SK-N-SH (cell line): ENCODE measurements around the gene MAPT. TPM values are rescaled to one million over a fixed set of nuclear protein-coding genes. Genes with fewer than 3 reads are reported as not detected.

Experiments used
- CTCF ChIA-PET: fragments of 300-600, 350-600 bp; formaldehyde crosslinking; extraction: SDS; loops from one replicate; lab custom pipeline; 2021; lab: Yijun Ruan, JAX
- POLR2A ChIA-PET: fragments of 350-600 bp; sonication (Branson Sonifier 250); formaldehyde crosslinking; extraction: SDS; loops from one replicate; lab custom pipeline; 2020; ENCODE audit warnings: antibody characterized with exemption, inconsistent platforms; lab: Yijun Ruan, JAX
- DNase-seq: peaks from one replicate; pipeline ENCODE4 v3.0.0; 2012
- H2AFZ ChIP-seq: fragments of 200-600 bp; sonication (generic); 2 replicates; pipeline ENCODE4 v1.8.1; 2016; ENCODE audit warnings: antibody characterized with exemption, mild to moderate bottlenecking, low read depth
- H3F3A ChIP-seq: fragments of 200-600 bp; sonication (generic); replicated peaks from 2 replicates; pipeline ENCODE3; 2016; ENCODE audit warnings: antibody characterized with exemption, mild to moderate bottlenecking; ENCODE audit not compliant: insufficient read depth
- H3K27ac ChIP-seq, 2 experiments: fragments of 200-500 bp in 1 of 2; fragments of 200-600 bp in 1 of 2; sonication (Bioruptor generic) in 1 of 2; sonication (generic), shearing (Covaris generic) in 1 of 2; 2 replicates each; pipeline versions ENCODE4 v1.5.1 to v1.6.1; 2014 to 2016; ENCODE audit warnings: low read depth in 2 of 2, inconsistent platforms in 1 of 2, low read length in 1 of 2, mild to moderate bottlenecking in 1 of 2, mixed read lengths in 1 of 2
- H3K27me3 ChIP-seq: fragments of 200-600 bp; sonication (generic), shearing (Covaris generic); 2 replicates; pipeline ENCODE4 v1.6.1; 2016; ENCODE audit warnings: mixed run types; ENCODE audit not compliant: insufficient read depth
- H3K36me3 ChIP-seq, 2 experiments: fragments of 200-500 bp in 1 of 2; fragments of 200-600 bp in 1 of 2; sonication (Bioruptor generic) in 1 of 2; sonication (generic) in 1 of 2; replicated peaks in 1 of 2; 2 replicates each; pipeline versions ENCODE3 to v1.5.1; 2014 to 2016; ENCODE audit warnings: low read length in 1 of 2, mild to moderate bottlenecking in 1 of 2; ENCODE audit not compliant: insufficient read depth in 2 of 2, control insufficient read depth in 1 of 2
- H3K4me1 ChIP-seq, 2 experiments: fragments of 200-500 bp in 1 of 2; fragments of 200-600 bp in 1 of 2; sonication (Bioruptor generic) in 1 of 2; sonication (generic), shearing (Covaris generic) in 1 of 2; 2 replicates each; pipeline versions ENCODE4 v1.5.1 to v1.6.1; 2014 to 2016; ENCODE audit warnings: low read depth in 1 of 2, low read length in 1 of 2, mixed run types in 1 of 2; ENCODE audit not compliant: insufficient read depth in 2 of 2, control insufficient read depth in 1 of 2
- H3K4me2 ChIP-seq: fragments of 200-600 bp; sonication (generic), shearing (Covaris generic); 2 replicates; pipeline ENCODE4 v1.6.1; 2017; ENCODE audit warnings: mixed run types
- H3K4me3 ChIP-seq, 2 experiments: fragments of 200-500 bp in 1 of 2; fragments of 200-600 bp in 1 of 2; sonication (Bioruptor generic) in 1 of 2; sonication (generic), shearing (Covaris generic) in 1 of 2; 2 replicates each; pipeline versions ENCODE4 v1.5.1 to v1.8.1; 2014 to 2016; ENCODE audit warnings: low read depth in 2 of 2, inconsistent platforms in 1 of 2, low read length in 1 of 2, mild to moderate bottlenecking in 1 of 2, mixed read lengths in 1 of 2, moderate library complexity in 1 of 2
- H3K79me2 ChIP-seq: fragments of 200-600 bp; sonication (generic); 2 replicates; pipeline ENCODE4 v1.8.1; 2017; ENCODE audit warnings: mild to moderate bottlenecking; ENCODE audit not compliant: insufficient read depth
- H3K9ac ChIP-seq: fragments of 200-600 bp; sonication (generic); 2 replicates; pipeline ENCODE4 v1.6.1; 2017; ENCODE audit warnings: mixed run types
- H3K9me2 ChIP-seq: fragments of 200-600 bp; sonication (generic); 2 replicates; pipeline ENCODE4 v1.6.1; 2017; ENCODE audit warnings: mixed run types
- H3K9me3 ChIP-seq: fragments of 200-600 bp; sonication (generic); 2 replicates; pipeline ENCODE4 v1.6.1; 2017; ENCODE audit warnings: mixed run types, mild to moderate bottlenecking, moderate library complexity
- H4K20me1 ChIP-seq: fragments of 200-600 bp; sonication (generic); 2 replicates; pipeline ENCODE4 v1.6.1; 2017; ENCODE audit warnings: mild to moderate bottlenecking, mixed run types; ENCODE audit not compliant: insufficient read depth
- CHD2 ChIP-seq: fragments of 150-350 bp; IDR thresholded peaks from 2 replicates; pipeline ENCODE4 v1.6.1; 2018; ENCODE audit warnings: low read length; ENCODE audit not compliant: partially characterized antibody
- EZH2phosphoT487 ChIP-seq: fragments of 200-600 bp; sonication (generic); IDR thresholded peaks from 2 replicates; pipeline ENCODE4 v1.6.1; 2017; ENCODE audit warnings: low read depth, mixed run types, mild to moderate bottlenecking, antibody characterized with exemption, moderate library complexity, borderline replicate concordance
- FOXJ3 ChIP-seq: sonication (generic); formaldehyde crosslinking; IDR thresholded peaks from 2 replicates; pipeline ENCODE4 v1.5.1; 2020; ENCODE audit warnings: mild to moderate bottlenecking, missing genetic modification reagents
- GABPA ChIP-seq: IDR thresholded peaks from 2 replicates; pipeline ENCODE4 v1.4.0; 2012; ENCODE audit warnings: low read depth, mild to moderate bottlenecking
- GATA2 ChIP-seq: sonication (generic); formaldehyde crosslinking; IDR thresholded peaks from 2 replicates; pipeline ENCODE4 v1.5.0; 2020; ENCODE audit warnings: mild to moderate bottlenecking, missing genetic modification reagents
- MXI1 ChIP-seq: IDR thresholded peaks from 2 replicates; pipeline ENCODE4 v1.6.1; 2012; ENCODE audit warnings: mild to moderate bottlenecking, low read depth, low read length, improper control_type of control experiment
- NFIC ChIP-seq: IDR thresholded peaks from 2 replicates; pipeline ENCODE4 v1.4.0; 2012; ENCODE audit warnings: borderline replicate concordance
- POLR2AphosphoS5 ChIP-seq: IDR thresholded peaks from 2 replicates; pipeline ENCODE4 v1.6.1; 2012; ENCODE audit warnings: low read depth, low read length
- RCOR1 ChIP-seq: fragments of 150-350 bp; IDR thresholded peaks from 2 replicates; pipeline ENCODE4 v1.6.1; 2017; ENCODE audit warnings: antibody characterized with exemption, low read length
- RXRA ChIP-seq: IDR thresholded peaks from 2 replicates; pipeline ENCODE4 v1.4.0; 2012; ENCODE audit warnings: low read depth, mild to moderate bottlenecking, borderline replicate concordance
- SIN3A ChIP-seq: IDR thresholded peaks from 2 replicates; pipeline ENCODE4 v1.6.1; 2012; ENCODE audit warnings: low read depth, mild to moderate bottlenecking, low read length, moderate library complexity, borderline replicate concordance
- SMC3 ChIP-seq: IDR thresholded peaks from 2 replicates; pipeline ENCODE4 v1.6.1; 2012; ENCODE audit warnings: low read depth, low read length, improper control_type of control experiment
- TAF1 ChIP-seq: IDR thresholded peaks from 2 replicates; pipeline ENCODE4 v1.6.1; 2012; ENCODE audit warnings: low read depth, mild to moderate bottlenecking, low read length, moderate library complexity, borderline replicate concordance
- TCF12 ChIP-seq: IDR thresholded peaks from 2 replicates; pipeline ENCODE4 v1.4.0; 2012
- TEAD4 ChIP-seq: IDR thresholded peaks from 2 replicates; pipeline ENCODE4 v1.4.0; 2012; ENCODE audit warnings: mild to moderate bottlenecking, borderline replicate concordance; ENCODE audit not compliant: insufficient read depth
- YY1 ChIP-seq: IDR thresholded peaks from 2 replicates; pipeline ENCODE4 v1.4.0; 2012; ENCODE audit warnings: low read depth, mild to moderate bottlenecking
- WGBS: methylation state at CpG from one replicate; pipeline ENCODE4 v1.1.6; 2017; ENCODE audit warnings: low lambda C conversion rate; 5-methylcytosine and 5-hydroxymethylcytosine counted together
- polyA plus RNA-seq, 3 experiments: library from polyadenylated mRNA; depleted of rRNA; stranded (reverse); fragments of >200 nt; gene quantifications; 2 replicates each; pipeline ENCODE4 v1.2.3, GENCODE V29; 2012
- TF ChIP-seq, protein P1 (sequence below): IDR thresholded peaks from 2 replicates; pipeline ENCODE4 v1.4.0; 2012; ENCODE audit warnings: low read depth, borderline replicate concordance
- TF ChIP-seq, protein P2 (sequence below): IDR thresholded peaks from 2 replicates; pipeline ENCODE4 v1.4.0; 2012; ENCODE audit warnings: low read depth, borderline replicate concordance
- TF ChIP-seq, protein P3 (sequence below): fragments of 150-350 bp; IDR thresholded peaks from 2 replicates; pipeline ENCODE4 v1.6.1; 2016; ENCODE audit warnings: mild to moderate bottlenecking, low read depth, low read length
- TF ChIP-seq, protein P4 (sequence below): IDR thresholded peaks from 2 replicates; pipeline ENCODE4 v1.6.1; 2012; ENCODE audit warnings: mild to moderate bottlenecking, low read depth, low read length, moderate library complexity

Gene MAPT
- polyA plus RNA-seq, 1 of the 3 experiments (the other 2 are of a cell fraction), result 0.74 TPM

- CTCF ChIA-PET, result interaction anchor here (1.1 to 17.2 kb wide), 2 partner anchors 16 to 208 kb away, joined by 3 to 327 read pairs; no protein-coding TSS in a partner anchor
- 46% methylated on average over 5 of the region's 5 CpGs for WGBS
- H3K9me2 ChIP-seq, result no peaks in the 10 kb centered on the region
Observed at GRCh38 chr17:45847747-45848146, 46.6 kb upstream of the MAPT start.

More at GRCh38 chr17:45847747-45848146, 46.6 kb upstream of the MAPT start:
- no peak overlapping the region for H3K4me3 ChIP-seq
- no peaks in the 10 kb centered on the region for H3K36me3 ChIP-seq
- peaks cover 12% of the 10 kb centered on the region for H3K27me3 ChIP-seq
- H3K9ac ChIP-seq, result no peak overlapping the region
- no peaks in the 10 kb centered on the region for H4K20me1 ChIP-seq
- H2AFZ ChIP-seq, result no peak overlapping the region
- POLR2A ChIA-PET, result no interaction called here
- no peak overlapping the region for H3K27ac ChIP-seq
- H3K4me1 ChIP-seq, result peaks cover 0 to 15% of the 10 kb centered on the region in 2 experiments; a peak in 1 of 4 replicates
- TF ChIP-seq RCOR1 (no peak), TAF1 (no peak), TCF12 (no peak), GATA2 (CRISPR knock-in tag) (no peak), POLR2AphosphoS5 (no peak), RXRA (no peak), YY1 (no peak), NFIC (no peak), GABPA (no peak), TEAD4 (no peak), SMC3 (no peak), EZH2phosphoT487 (no peak), MXI1 (no peak), FOXJ3 (CRISPR knock-in tag) (no peak), SIN3A (no peak), CHD2 (no peak)
- TF ChIP-seq, protein P1, sequence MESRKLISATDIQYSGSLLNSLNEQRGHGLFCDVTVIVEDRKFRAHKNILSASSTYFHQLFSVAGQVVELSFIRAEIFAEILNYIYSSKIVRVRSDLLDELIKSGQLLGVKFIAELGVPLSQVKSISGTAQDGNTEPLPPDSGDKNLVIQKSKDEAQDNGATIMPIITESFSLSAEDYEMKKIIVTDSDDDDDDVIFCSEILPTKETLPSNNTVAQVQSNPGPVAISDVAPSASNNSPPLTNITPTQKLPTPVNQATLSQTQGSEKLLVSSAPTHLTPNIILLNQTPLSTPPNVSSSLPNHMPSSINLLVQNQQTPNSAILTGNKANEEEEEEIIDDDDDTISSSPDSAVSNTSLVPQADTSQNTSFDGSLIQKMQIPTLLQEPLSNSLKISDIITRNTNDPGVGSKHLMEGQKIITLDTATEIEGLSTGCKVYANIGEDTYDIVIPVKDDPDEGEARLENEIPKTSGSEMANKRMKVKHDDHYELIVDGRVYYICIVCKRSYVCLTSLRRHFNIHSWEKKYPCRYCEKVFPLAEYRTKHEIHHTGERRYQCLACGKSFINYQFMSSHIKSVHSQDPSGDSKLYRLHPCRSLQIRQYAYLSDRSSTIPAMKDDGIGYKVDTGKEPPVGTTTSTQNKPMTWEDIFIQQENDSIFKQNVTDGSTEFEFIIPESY, result no peak
- TF ChIP-seq, protein P2, sequence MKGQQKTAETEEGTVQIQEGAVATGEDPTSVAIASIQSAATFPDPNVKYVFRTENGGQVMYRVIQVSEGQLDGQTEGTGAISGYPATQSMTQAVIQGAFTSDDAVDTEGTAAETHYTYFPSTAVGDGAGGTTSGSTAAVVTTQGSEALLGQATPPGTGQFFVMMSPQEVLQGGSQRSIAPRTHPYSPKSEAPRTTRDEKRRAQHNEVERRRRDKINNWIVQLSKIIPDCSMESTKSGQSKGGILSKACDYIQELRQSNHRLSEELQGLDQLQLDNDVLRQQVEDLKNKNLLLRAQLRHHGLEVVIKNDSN, result no peak
- TF ChIP-seq, protein P3, sequence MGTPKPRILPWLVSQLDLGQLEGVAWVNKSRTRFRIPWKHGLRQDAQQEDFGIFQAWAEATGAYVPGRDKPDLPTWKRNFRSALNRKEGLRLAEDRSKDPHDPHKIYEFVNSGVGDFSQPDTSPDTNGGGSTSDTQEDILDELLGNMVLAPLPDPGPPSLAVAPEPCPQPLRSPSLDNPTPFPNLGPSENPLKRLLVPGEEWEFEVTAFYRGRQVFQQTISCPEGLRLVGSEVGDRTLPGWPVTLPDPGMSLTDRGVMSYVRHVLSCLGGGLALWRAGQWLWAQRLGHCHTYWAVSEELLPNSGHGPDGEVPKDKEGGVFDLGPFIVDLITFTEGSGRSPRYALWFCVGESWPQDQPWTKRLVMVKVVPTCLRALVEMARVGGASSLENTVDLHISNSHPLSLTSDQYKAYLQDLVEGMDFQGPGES, result no peak
- TF ChIP-seq, protein P4, sequence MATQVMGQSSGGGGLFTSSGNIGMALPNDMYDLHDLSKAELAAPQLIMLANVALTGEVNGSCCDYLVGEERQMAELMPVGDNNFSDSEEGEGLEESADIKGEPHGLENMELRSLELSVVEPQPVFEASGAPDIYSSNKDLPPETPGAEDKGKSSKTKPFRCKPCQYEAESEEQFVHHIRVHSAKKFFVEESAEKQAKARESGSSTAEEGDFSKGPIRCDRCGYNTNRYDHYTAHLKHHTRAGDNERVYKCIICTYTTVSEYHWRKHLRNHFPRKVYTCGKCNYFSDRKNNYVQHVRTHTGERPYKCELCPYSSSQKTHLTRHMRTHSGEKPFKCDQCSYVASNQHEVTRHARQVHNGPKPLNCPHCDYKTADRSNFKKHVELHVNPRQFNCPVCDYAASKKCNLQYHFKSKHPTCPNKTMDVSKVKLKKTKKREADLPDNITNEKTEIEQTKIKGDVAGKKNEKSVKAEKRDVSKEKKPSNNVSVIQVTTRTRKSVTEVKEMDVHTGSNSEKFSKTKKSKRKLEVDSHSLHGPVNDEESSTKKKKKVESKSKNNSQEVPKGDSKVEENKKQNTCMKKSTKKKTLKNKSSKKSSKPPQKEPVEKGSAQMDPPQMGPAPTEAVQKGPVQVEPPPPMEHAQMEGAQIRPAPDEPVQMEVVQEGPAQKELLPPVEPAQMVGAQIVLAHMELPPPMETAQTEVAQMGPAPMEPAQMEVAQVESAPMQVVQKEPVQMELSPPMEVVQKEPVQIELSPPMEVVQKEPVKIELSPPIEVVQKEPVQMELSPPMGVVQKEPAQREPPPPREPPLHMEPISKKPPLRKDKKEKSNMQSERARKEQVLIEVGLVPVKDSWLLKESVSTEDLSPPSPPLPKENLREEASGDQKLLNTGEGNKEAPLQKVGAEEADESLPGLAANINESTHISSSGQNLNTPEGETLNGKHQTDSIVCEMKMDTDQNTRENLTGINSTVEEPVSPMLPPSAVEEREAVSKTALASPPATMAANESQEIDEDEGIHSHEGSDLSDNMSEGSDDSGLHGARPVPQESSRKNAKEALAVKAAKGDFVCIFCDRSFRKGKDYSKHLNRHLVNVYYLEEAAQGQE, result no peak
- no peaks in the 10 kb centered on the region for H3K79me2 ChIP-seq
- H3K4me2 ChIP-seq, result no peak overlapping the region
- no peaks in the 10 kb centered on the region for H3F3A ChIP-seq
- no peaks in the 10 kb centered on the region for H3K9me3 ChIP-seq
- no peak for DNase-seq
